Measurements from ENCODE around the gene COPG2.

Gene COPG2

DNA sequence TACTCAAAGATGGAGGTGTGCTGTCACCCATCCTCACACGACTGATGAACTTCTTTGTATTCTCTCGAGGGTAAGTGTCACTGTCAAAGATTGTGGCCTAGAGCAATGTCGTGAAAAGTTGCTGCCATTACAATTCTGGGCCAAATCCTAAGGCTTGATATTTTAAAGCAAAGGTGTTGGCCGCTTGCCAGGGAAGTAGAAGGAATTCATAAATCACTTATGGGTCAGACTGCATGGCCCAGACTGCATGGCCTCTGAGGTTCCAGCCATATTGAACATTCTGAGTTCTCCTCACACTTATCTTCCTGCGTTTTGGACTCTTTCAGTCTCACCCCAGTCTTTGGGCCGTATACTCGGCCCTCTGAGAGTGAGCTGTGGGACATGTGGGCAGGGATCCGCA, 168.1 kb downstream of the COPG2 start:
- DNase-seq (ENCODE audit: low read depth) = no peak

DNA sequence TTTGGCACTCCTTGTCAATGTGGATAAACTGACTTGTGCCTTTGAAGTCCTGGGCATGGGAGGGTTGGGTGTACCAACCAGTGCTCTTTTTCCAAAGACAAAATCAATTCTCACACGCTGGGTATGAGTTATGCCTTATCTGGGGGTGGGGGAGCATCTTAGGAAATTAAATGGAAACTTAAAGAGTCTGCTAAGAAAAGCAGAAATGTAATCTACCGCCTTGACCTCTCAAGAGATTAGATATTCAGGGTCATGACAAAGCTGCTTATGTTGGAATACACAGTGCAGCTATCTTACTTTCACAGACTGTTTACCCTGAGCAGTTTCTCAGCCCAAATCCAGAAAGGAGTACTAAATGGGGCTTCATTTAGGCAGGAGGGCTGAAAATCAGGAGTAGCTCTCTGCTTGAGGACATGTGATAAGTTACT, 174.1 kb downstream of the COPG2 start:
- DNase-seq (ENCODE audit: low read depth) = no peak

DNA sequence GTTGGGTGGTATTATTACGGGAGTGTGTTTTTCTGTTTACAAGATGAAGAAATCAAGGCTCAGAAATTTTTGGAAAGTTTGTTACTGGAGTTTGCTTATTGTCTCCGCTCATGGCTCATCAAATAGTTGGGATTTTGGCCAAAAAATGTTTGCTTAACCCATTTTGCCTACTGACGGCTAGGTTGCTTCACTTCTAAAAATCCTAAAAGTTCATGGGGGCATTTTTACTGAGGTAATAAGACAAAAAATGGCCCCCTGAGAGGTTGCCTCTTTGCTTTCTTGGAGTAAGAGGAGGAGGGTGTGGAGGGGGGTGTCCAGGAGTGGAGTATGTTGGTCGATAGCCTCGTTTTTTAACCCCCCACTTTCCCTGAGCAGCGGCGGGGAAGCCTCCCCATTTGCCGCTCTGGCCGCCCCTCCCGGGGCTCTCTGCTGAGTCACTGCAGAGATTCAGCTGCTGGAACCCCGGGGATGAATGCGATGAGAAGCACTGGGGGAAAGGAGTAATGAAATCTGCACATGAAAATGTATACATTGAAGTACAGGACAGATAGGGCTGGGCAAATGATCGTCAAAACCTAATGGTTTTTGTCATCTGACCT, 175.2 kb downstream of the COPG2 start:
- no peak for DNase-seq (ENCODE audit: low read depth)

DNA sequence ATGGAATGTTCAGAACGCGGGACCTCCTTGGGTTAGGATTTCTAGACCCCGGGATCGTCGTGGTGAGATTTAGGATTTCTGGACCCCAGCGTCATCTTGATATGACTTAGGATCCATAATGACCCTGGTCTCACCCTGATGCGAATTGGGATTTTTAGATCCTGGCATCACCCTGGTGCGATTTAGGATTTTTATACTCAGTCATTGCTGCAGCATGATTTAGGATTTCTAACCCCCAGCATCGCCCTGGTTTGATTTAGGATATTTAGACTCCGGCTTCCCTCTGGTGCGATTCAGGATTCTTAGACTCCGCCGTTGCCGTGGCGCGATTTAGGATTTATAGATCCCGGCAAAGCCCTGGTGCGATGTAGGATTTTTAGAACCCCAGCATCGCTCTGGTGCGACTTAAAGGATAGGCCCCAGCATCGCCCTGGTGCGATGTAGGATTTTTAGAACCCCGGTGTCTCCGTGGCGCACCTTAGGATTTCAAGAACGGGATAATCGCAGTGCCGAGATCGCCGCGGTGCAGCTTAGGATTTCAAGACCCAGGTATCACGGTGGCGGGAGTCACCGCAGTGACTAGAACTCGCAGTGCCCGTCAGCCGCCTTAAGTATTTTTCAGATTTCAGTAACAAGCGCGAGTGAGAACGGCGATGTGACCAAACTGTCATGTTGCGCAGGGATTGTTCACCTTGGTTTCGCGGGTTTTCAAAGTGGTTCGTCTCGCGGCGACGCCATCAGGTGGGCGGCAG, 175.8 kb downstream of the COPG2 start:
- DNase-seq (ENCODE audit: low read depth) = no peak

DNA sequence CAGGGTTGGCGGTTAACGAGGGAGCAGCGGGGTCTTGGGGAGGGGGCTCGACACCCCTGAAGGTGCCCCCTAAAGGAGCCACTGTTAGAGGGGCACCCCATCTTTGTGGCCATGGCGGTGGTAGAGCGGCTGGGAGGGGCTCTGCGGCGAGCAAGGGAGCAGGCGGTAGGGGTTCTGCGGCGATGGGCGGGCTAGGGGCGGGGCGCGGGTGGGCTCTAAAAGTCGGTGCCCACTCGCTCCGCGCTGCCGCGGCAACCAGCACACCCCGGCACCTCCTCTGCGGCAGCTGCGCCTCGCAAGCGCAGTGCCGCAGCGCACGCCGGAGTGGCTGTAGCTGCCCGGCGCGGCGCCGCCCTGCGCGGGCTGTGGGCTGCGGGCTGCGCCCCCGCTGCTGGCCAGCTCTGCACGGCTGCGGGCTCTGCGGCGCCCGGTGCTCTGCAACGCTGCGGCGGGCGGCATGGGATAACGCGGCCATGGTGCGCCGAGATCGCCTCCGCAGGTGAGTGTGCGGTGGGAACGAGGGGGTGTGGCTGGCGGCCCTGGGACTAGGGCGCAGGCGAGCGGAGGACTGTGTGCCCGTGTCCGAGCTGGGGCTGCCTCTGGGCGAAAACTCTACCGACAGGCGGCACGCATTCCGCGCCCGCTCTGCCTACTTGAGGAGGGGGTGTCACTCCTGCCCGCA, 176.6 kb downstream of the COPG2 start, which contains the start of gene MEST:
MEST (plus strand) TSS at position 245 of the 682 bp plus-strand sequence; CDS start at position 474, 229 bp downstream.
- no peak for DNase-seq (ENCODE audit: low read depth)

DNA sequence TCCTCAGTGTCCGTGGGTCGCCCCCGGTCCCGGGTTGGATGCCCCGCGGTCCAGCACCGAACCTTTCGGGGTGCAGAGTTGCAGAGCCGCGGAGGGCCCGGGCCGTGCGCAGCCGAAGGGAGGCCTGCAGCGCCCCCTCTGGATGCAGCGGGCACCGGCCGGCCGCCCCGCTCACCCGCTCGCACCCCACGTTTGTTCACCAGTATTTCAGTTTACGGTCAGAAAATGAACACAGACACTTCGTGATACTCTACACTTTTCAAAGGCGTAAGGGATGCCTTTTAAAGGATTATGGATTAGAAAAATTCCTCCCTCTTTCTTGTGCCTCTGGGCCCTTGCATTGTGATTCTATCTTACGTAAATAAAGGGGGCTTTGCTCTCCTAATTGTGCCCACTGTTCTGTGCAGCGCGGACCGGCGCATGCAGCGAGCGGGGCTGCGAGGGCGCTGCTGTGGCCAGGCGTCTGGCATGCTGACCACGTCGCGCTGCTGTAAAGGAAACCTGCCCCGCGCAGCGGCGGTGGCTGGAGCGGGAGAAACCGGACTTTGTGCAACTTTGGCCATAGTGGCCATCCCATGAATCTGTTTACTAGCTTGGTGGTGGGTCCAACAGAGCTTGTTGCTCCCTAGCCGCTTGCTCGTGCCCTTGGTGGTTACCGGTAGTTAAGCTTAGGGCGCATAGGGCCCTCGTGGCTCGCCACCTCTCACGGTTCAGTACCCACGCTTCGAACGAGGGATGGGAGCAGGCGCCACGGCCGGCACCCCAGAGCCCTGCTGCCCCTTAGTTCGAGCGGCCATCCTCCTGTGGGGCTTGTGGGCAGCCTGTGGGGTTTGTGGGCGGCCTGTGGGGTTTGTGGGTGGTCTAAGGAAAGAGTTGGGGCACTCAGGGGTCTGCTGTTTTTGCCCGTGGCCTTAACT, 177.4 kb downstream of the COPG2 start:
- no peak for DNase-seq (ENCODE audit: low read depth)

DNA sequence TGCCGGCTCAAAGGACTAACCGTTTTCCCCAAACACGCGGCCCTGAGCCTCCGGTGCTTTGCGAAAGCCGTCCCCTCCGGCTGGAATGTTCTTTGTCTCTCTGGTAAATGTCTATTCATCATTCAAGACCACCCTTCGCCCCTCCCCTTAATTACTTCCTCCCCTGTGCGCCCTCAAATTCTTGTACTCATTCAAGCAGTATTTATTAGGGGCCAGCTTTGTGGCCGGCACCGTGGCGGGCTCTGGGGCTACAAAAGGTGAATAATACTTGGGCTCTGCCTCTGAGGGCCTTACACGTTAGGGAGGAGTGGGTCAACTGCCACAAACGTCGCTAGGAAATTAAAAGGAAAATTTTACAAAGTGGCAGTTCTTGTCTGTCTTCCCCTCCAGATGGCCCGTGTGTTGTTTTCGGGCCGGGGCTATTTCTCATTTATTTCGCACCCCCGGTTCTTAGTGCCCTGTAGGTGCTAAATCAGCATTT, 178.2 kb downstream of the COPG2 start:
- DNase-seq (ENCODE audit: low read depth) = no peak

DNA sequence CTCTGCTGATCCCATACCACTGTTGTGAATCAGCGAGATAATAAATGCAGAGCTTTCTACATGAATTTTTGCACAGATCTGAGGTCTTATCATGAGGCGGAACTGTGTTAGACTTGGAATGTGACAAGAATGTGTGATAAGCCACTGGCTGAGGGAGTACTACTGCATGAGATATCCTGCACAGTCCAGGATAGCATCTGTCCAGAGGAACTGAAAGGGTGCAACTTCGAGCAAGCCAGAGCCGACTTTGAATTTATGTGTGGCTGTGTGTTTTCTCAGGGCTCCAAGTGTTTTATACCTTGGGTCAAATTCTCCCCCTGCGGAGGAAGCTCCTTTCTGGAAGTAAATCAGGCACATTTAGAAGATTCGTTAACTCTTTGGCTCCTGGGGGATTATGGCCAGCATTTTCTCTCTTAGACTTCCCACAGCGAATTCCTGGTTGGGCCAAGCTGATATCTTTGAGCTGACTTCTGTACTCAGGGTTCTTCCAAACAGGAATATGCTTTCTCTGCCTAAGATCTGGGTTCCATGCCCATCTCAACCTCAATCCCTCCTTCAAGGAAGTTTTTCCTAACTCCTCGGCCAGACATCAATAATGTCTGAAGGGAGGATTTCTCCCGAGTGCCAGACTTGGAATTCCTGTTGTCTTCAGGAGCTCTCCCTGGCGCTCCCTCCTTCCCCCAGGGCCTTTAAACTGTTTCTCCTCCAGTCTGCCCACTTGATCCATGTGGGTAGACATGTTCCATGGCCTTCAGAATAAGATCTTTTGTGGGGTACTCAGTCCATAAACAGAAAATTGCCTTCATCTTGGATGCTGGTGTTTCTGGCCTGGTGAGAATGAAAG, 179.2 kb downstream of the COPG2 start:
- DNase-seq (ENCODE audit: low read depth) = no peak

DNA sequence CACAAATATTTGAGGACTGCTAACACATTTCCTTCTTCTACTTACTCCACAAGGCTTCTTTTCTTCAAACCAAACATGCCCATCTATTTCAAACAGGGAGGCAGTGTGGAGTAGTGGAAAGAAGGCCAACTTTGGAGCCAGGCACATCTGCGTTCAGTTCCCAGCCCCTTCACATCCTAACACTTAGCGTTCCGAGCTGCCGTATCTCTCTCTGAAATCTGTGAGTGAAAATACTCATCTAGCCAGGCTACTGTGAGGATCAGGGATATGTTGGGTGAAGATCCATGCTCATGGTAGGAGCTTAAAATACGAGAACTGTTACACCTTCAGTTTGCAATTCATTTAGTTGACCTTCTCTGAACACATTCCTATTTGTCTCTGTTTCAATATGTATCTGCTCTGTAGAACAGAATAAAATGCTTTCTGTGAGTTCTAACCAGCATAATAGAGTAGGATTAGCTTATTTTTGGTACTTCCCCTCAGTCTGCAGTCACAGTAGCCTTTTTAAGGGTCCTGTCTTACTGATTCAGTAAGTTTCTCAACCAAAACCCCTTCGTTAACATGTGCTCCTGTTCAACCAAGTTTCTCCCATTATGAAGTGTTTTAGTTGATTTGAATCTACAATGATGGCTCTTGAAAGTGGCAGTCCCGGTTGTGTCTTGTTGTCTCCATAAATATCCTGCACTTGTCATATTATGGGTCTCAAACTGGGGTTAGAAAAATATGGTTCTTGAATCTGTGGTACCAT, 180.0 kb downstream of the COPG2 start:
- no peak for DNase-seq (ENCODE audit: low read depth)

DNA sequence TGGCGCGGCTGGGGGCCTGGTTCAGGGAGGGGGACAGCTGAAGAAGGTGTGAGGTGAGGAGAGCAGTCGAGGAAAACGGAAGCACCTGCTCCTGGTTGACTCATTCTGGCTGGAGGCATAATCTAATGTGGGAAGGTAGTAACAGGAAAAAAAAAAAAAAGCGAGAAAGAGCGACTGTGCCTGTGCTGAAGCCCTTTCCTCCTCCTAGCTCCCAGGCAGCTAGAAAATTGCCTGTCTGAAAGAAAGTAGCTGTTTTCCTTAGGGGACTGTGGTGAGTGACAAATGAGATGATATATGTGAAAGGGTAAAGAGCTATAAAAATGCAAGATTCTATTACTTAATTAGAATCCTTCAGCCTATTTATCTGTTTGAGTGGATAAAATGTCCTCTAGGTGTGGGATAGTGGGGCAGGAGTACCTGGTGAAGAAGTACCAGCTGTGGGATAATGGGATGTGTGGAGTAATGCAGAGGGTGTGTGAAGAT, 181.6 kb downstream of the COPG2 start:
- DNase-seq (ENCODE audit: low read depth) = no peak

DNA sequence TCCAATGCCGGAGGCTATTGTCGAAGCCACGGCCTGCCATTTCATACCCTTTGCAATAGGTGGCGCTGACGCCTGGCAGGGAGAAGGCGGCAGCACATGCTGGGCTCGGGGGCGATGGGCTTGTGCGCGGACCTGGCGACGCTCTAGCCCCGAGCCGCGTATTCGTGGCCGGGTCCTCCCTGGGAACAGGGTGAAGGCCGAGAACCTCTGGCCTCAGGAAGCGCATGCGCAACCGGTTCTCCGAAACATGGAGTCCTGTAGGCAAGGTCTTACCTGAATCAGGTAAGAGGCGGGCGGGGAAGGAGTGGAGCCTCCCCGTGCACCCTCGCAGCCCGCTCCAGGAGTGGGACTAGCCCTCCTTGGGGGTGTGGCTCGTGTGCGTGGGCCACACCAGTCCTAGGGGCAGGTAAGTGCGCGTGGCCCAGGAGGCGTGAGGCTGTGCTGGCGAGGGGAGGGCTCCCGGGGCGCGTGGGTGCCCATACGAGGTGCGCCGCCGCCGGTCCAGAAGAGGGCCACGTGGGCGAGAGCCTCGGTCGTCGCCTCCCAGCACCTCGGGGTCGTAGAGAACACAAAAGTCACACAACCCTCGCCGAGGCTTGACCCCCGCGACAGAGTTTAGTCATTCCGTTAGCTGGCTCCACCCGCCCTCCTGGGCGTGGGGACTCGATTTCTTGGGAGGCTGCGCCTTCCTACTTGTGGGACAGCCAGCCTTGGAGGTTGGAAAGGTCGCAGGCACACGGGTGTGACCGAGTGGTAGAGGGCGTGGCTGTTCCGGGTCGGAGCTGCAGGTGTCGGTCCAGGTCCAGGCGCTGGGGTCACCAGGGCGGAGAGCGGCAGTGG, 182.2 kb downstream of the COPG2 start:
- no peak for DNase-seq (ENCODE audit: low read depth)

DNA sequence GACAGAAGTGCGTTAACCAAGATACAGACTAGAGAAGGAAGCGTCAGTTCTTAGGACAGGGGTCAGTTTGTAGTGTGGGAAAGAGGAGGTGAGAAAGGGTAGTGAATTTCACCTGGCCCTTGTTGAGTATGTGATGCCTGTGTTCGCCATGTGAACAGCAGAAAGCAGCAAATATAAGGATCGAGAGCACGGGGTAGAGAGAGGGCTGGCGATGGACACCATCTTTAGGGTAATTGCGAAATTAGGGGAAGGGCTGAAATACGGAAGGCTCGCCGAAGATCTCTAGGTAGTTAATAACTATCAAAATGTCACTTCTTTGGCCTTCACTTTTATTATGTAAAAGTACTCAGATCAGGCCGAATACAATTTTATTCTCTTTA, 182.8 kb downstream of the COPG2 start:
- no peak for DNase-seq (ENCODE audit: low read depth)

DNA sequence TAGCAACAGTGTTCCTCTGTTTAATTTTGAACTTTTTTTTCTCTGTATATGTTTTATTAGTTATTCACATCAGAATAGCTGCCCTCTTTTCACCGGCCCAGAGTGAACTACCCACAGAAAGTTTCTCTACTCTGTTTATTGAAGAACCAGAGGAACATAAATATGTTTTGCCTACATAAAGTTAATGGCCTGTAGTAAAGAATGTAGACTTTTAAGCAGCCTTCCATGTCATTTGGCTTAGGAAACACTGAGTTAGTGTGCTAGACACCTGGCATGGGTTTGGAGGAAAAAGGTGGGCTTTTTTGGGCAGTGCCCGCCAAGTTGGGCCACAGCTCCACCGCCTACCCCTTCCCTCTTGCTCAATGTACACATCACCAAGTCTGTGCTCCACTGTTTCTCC, 185.5 kb downstream of the COPG2 start:
- DNase-seq (ENCODE audit: low read depth) = no peak

DNA sequence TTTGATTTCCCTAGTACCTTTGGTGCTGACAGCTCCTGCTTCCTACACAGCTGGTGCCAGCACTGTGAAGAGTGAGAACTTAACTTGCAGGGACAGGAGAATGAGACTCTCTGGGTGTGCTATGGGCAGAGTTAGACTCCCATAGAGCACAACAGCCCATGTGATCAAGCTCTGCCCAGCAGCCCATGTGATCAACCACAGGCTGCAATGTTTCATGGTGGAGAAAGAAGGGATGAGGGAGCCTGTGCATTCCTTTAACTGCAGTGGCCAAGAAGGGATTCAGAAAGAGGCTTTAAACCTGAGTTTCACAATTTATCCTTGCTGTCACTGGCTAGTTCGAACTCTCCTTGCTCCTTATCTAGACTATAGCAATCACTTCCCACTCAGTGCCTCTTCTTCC, 186.7 kb downstream of the COPG2 start:
- DNase-seq (ENCODE audit: low read depth) = no peak

DNA sequence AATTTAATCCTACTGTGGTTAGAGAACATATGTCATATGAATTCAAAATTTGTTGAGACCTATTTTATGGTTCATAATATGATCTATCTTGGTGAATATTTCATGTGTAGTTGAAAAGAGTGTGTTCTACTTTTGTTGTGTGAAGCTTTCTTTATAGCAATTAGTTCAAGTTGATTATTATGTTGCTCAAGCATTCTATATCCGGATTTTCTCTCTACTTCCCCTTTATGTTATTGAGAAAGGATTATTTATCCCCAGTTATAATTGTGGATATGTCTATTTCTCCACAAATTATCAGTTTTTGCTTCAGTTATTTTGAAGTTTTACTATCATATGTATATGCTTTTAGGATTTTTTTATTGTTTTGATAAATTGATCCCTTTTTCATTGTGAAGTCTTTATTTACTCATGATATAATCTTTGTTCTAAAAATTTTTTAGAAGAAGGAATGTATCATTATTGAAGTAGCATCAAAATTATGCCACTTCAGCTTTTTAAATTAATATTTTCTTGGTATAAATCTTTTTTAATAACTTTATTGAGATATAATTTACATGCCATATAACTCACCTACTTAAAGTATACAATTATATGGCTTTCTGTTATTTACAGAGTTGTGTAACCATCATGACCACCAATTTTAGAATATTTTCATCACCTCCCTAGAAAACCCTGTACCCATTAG, 188.7 kb downstream of the COPG2 start:
- no peak for DNase-seq (ENCODE audit: low read depth)

DNA sequence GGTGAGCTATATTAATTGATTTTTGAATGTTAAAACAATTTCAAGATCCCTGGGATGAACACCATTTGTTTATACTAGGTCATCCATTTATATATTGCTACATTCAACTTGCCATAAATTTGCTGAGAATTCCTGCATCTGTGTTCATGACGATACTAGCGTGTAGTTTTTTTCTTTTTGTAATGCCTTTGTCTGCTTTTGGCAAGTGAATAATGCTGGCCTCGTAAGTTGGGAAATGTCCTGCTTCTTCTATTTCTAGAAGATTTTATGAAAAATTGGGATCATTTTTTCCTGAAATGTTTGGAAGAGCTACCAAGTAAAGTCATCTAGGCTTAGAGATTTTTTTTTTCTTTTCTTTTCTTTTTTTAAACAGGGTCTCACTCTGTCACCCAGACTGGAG, 189.6 kb downstream of the COPG2 start:
- no peak for DNase-seq (ENCODE audit: low read depth)

DNA sequence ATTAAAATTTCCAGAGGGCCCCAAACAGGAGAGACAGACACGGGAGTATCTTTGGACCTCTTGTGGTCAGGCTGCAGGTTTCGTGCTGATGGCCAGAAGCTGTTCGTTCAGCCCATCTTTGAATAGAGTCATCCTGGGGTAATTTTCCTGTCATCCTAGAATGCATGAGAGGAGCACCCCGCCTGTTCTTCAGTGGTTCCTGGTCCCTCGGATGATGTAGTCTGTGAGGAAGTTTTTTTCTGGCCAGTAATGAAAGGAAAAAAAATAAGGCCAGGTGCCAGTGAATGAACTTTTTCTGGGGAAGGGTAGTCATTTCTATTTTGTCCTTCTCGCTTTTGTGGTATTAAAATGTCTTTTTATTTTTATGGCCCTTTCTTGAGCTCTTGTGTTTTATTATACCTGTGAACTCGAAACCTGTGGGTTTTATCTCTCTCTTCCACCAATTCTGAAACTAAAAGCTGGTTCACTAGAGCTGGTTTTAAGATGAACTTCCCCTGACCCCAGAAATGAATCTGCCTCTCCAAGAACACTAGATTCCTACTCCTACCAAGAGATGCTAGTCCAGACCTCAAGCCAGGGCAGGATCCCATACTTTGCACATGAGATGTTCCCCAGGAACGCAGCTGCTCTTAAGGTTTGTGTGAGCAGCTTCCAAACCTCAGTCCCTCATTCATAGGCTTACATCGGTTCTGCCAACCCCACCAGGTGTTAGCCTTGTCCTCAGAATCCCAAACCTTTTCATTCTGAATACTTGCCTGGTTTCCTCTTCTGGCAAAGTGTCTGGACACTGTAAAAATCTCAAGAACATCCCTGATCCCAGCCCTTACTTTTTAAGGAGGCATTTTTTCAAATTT, 192.0 kb downstream of the COPG2 start:
- no peak for DNase-seq (ENCODE audit: low read depth)

DNA sequence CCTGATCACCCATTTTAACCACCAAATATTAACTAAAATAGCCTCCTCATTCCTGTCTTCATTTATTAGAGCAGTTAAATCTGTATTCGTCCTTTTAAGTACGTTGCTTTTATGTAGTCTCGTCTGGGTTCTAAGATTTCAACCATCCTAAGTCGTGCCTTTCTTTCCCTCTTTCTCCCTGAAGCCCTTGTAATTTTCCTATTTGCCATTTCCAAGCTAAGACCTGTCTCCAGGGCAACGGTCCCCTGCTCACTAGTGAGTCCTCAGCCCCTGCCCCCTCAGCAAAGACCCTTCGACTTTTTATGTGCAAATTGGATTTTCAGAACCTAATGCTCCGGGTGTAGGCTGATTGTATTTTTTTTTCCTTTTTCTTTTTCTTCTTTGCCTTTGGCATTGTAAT, 192.8 kb downstream of the COPG2 start:
- no peak for DNase-seq (ENCODE audit: low read depth)

Measured in stimulated activated CD8-positive, alpha-beta memory T cell treated with anti-CD3 and anti-CD28 coated beads, Interleukin-15, amount 100 ng/mL, for 1 hour (primary cell).